ENCODE data around the gene IFITM2. TPM values are rescaled to one million over a fixed set of nuclear protein-coding genes. Genes with fewer than 3 reads are reported as not detected.

IFITM2 gene
- total RNA-seq, 3 donors from 2014 or later, result 197 to 257 (median 231) TPM

DNA sequence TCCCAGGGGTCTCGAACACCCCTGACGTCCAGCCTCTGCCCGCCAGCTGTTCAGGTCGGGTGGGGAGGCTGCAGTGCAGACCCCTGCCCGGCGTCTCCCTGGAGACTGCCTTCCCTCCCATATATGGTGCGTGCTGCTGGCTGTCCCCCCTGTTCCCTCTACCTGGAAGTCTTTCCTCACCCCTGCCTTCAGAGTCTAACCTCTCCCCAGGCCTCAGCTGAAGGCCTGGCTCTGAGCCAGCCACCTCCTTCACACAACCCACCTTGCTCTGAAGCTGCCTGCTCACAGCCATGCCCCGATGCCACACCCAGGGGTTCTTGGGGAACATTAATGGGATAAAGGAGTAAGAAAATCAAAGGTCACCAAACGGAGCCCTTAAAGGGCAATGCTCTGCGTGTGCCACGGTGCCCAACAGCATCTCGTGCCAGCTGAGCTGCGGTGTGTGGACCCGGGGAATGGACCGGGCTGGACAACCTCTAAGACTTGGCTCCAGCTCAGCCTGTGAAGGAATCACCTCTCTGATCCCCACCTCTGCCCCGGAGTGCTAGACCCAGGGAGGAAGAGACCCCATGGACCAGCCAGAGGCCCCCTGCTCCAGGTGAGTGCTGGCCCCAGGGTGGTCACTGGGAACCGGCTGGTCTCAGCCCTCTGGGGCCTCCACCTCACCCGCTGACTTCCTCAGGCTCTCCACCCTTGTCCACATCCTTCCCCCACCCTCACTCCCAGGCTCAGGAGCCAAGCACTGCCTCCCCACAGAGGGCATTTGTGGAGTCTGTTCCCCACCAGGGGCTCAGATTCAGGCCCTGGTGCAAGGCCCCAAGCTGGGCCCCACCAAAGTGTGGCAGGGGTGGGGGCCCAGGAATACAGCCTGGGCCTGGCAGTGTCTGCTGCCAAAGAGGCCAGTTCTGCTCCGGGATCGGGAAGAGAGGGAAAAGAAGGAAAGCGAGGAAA, 29.3 kb upstream of the IFITM2 start, which contains the start of gene NLRP6:
Gene NLRP6 (plus strand): TSS at position 407 of the 951 bp plus-strand sequence. CDS start 163 bp downstream, at position 570.
- H3K36me3 Mint-ChIP-seq (ENCODE audit: insufficient read depth), result no peaks in the 10 kb centered on the region
- H3K9me3 Mint-ChIP-seq, result peaks cover 12% of the 10 kb centered on the region
- ATAC-seq (no peak), DNase-seq (no peak)
- peak within 1 kb of the TSS; percentile 68 for H3K4me3 Mint-ChIP-seq
- H3K27me3 Mint-ChIP-seq (ENCODE audit: low read depth), result peaks cover 21% of the 10 kb centered on the region
- H3K4me1 Mint-ChIP-seq (ENCODE audit: low read depth), result peaks cover 40% of the 10 kb centered on the region

DNA sequence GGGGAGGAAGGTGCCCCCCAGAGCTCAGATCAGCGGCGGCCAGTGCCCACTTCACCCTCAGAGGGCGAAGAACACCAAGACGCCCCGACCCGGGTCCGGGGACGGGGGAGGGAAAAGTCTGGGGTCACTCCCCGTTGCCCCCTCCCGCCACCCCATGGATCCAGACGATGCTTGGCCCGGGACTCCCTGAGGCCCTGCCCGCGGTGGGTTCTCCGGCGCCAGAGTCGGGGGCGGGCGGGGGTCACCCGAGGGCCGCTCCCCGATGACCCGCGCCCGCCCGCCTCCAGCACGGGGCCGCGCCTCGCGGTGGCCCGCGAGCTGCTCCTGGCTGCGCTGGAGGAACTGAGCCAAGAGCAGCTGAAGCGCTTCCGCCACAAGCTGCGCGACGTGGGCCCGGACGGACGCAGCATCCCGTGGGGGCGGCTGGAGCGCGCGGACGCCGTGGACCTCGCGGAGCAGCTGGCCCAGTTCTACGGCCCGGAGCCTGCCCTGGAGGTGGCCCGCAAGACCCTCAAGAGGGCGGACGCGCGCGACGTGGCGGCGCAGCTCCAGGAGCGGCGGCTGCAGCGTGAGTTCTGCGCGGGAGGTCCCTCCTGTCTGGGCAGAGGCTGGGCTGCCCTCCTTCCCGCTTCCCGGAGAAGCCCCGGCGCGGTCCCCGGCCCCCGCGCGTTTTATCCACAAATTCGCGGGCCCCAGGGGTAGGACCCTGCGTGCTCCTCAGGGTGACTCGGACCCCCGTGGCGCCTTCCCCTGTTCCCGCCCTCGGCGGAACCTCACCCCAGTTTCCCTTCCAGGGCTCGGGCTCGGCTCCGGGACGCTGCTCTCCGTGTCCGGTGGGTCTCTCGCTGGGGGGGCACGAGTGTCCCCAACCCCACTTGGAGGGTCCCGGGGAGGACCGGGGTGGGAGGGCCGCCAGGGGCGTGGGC, 28.3 kb upstream of the IFITM2 start:
- Mint-ChIP-seq H3K27me3 (ENCODE audit: low read depth) (peaks cover 21% of the 10 kb centered on the region), H3K9me3 (peaks cover 12% of the 10 kb centered on the region), H3K36me3 (ENCODE audit: insufficient read depth) (no peaks in the 10 kb centered on the region), H3K4me3 (peak overlapping the region; percentile 68), H3K4me1 (ENCODE audit: low read depth) (peaks cover 45% of the 10 kb centered on the region)
- ATAC-seq (peak in 1 of 2 donors; percentile 8), DNase-seq (no peak)

GRCh38 chr11:279966-280705, 27.5 kb upstream of the IFITM2 start:
- DNase-seq, result no peak
- peaks cover 45% of the 10 kb centered on the region for H3K4me1 Mint-ChIP-seq (ENCODE audit: low read depth)

GRCh38 chr11:280706-281485, 26.7 kb upstream of the IFITM2 start:
- Mint-ChIP-seq H3K4me3 (peak overlapping the region; percentile 73), H3K27me3 (ENCODE audit: low read depth) (peaks cover 21% of the 10 kb centered on the region), H3K4me1 (ENCODE audit: low read depth) (peaks cover 47% of the 10 kb centered on the region), H3K36me3 (ENCODE audit: insufficient read depth) (no peaks in the 10 kb centered on the region), H3K9me3 (peaks cover 12% of the 10 kb centered on the region)
- ATAC-seq (peak; percentile 20 to 34), DNase-seq (no peak)

More at GRCh38 chr11:279966-280705, 27.5 kb upstream of the IFITM2 start:
- Mint-ChIP-seq H3K4me3 (peak overlapping the region; percentile 68), H3K9me3 (peaks cover 12% of the 10 kb centered on the region), H3K36me3 (ENCODE audit: insufficient read depth) (no peaks in the 10 kb centered on the region), H3K27me3 (ENCODE audit: low read depth) (peaks cover 21% of the 10 kb centered on the region)
- peak; percentile 60 to 65 for ATAC-seq

DNA sequence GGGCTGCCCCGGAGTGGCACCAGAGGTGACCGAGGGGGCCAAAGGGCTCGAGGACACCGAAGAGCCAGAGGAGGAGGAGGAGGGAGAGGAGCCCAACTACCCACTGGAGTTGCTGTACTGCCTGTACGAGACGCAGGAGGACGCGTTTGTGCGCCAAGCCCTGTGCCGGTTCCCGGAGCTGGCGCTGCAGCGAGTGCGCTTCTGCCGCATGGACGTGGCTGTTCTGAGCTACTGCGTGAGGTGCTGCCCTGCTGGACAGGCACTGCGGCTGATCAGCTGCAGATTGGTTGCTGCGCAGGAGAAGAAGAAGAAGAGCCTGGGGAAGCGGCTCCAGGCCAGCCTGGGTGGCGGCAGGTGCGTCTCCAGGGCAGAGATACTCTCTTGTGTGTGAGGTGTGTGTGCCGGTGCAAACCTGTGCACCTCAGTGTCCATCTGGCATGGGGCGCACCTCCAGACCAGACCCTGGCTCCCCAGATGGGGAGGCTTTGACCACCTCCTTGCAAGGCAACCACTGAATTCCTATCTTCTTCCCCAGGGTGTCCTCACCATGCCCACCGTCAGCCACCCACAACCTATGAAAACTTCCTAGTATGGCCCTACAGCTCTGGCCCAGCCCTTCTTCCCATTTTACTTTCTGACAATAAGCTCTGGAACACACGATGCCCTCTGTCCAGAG, 26.0 kb upstream of the IFITM2 start:
- peak; percentile 5 to 8 for ATAC-seq

GRCh38 chr11:282171-282570, 25.4 kb upstream of the IFITM2 start:
- ATAC-seq (no peak), DNase-seq (no peak)
- H3K4me3 Mint-ChIP-seq, result peak overlapping the region; percentile 29
- peaks cover 54% of the 10 kb centered on the region for H3K4me1 Mint-ChIP-seq (ENCODE audit: low read depth)
- H3K27me3 Mint-ChIP-seq (ENCODE audit: low read depth), result peaks cover 21% of the 10 kb centered on the region
- peaks cover 2% of the 10 kb centered on the region for H3K9me3 Mint-ChIP-seq
- no peaks in the 10 kb centered on the region for H3K36me3 Mint-ChIP-seq (ENCODE audit: insufficient read depth)

More for the DNA sequence above, 26.0 kb upstream of the IFITM2 start:
- H3K36me3 Mint-ChIP-seq (ENCODE audit: insufficient read depth), result no peaks in the 10 kb centered on the region
- H3K27me3 Mint-ChIP-seq (ENCODE audit: low read depth), result peaks cover 21% of the 10 kb centered on the region
- peak overlapping the region; percentile 73 for H3K4me3 Mint-ChIP-seq
- H3K4me1 Mint-ChIP-seq (ENCODE audit: low read depth), result peaks cover 51% of the 10 kb centered on the region
- DNase-seq, result no peak
- peaks cover 6% of the 10 kb centered on the region for H3K9me3 Mint-ChIP-seq

DNA sequence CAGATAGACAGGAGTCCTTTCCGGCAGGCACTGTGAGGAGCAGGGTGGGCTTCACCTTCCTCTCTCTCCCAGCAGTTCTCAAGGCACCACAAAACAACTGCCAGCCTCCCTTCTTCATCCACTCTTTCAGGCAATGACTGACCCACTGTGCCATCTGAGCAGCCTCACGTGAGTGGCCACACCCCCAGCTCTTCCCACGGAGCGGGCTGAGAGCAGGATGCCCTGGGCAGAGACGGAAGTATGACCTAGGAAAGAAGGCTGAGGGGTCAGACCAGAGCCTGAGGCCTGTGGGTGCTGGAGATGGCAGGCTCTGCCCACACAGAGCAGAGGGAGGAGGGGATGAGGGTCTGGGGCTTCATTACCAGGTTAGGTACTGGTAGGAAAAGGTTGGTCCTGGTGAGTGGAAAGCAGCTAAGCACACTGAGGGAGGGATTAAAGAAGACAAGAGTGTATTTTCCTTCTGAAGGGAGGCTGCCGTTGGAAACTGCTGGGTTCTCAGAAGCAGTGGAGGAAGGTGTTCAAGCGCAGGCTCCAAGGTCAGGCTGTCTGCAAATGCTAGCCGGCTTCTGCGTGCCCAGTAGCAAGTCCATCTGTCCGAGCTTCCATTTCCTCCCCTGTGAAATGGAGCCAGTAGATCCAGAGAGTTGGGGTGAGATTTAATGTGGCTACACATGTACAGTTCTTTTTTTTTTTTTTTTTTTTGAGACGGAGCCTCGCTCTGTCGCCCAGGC, 24.8 kb upstream of the IFITM2 start:
- Mint-ChIP-seq H3K4me1 (ENCODE audit: low read depth) (peaks cover 53% of the 10 kb centered on the region), H3K27me3 (ENCODE audit: low read depth) (peaks cover 21% of the 10 kb centered on the region), H3K9me3 (no peaks in the 10 kb centered on the region), H3K4me3 (peak overlapping the region; percentile 29), H3K36me3 (ENCODE audit: insufficient read depth) (no peaks in the 10 kb centered on the region)
- ATAC-seq (no peak), DNase-seq (no peak)

DNA sequence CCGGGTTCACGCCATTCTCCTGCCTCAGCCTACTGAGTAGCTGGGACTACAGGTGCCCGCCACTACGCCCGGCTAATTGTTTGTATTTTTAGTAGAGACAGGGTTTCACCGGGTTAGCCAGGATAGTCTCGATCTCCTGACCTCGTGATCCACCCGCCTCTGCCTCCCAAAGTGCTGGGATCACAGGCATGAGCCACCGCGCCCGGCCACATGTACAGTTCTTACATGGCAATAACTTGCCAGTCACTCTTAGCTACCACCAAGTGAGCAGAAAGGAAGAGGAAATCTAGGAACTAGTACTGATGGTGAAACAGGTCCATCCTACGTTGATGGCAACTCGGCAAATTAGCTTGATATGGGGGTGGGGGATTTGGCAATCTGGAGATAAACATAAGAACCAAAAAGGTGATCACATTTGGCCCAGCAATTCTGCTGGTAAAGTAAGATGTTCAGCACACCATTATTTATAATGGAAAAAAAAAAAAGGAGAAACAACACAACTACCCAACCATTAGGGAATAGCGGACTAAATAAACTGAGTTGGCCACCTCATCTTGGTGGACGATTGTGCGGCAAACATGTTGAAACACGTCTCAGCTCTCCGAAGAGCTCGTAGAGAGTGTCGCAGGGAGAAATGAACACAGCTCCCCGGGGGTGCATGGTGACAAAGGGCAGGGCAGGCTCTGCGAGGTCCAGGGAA, 24.1 kb upstream of the IFITM2 start:
- no peaks in the 10 kb centered on the region for H3K36me3 Mint-ChIP-seq (ENCODE audit: insufficient read depth)
- H3K4me1 Mint-ChIP-seq (ENCODE audit: low read depth), result peaks cover 51% of the 10 kb centered on the region
- H3K27me3 Mint-ChIP-seq (ENCODE audit: low read depth), result peaks cover 21% of the 10 kb centered on the region
- no peaks in the 10 kb centered on the region for H3K9me3 Mint-ChIP-seq
- DNase-seq (no peak), ATAC-seq (no peak)
- no peak overlapping the region for H3K4me3 Mint-ChIP-seq

DNA sequence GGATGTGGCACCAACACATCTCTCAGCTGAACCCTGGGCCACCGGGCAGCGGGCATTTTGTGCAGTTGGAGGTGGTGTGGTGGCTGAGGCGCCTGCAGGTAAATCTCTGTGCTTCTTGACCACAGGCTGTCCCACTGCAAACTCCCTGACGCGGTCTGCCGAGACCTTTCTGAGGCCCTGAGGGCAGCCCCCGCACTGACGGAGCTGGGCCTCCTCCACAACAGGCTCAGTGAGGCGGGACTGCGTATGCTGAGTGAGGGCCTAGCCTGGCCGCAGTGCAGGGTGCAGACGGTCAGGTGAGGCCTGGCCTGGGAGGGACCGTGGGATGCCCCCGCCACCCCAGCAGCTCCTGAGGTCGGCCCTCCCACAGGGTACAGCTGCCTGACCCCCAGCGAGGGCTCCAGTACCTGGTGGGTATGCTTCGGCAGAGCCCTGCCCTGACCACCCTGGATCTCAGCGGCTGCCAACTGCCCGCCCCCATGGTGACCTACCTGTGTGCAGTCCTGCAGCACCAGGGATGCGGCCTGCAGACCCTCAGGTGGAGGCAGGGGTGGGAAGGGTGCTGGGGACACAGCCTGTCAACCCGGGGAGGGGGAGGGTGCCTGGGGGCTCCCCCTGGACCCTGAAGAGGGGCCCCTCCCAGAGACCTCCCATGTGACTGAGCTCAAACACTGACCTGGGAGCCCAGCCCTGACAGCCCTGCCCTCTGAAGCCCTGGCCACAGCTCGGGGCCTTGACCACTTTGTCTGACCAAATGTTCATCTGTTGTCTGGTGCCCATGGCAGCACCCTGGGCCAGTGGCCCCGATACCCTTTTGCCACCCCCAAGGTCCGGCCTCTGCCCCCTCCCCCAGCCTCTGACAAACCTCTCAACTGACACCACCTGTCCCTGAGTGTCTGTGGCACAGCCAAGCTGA, 23.3 kb upstream of the IFITM2 start:
- ATAC-seq (no peak), DNase-seq (no peak)
- Mint-ChIP-seq H3K27me3 (ENCODE audit: low read depth) (peaks cover 18% of the 10 kb centered on the region), H3K4me3 (no peak overlapping the region), H3K9me3 (no peaks in the 10 kb centered on the region), H3K36me3 (ENCODE audit: insufficient read depth) (no peaks in the 10 kb centered on the region), H3K4me1 (ENCODE audit: low read depth) (peaks cover 48% of the 10 kb centered on the region)

DNA sequence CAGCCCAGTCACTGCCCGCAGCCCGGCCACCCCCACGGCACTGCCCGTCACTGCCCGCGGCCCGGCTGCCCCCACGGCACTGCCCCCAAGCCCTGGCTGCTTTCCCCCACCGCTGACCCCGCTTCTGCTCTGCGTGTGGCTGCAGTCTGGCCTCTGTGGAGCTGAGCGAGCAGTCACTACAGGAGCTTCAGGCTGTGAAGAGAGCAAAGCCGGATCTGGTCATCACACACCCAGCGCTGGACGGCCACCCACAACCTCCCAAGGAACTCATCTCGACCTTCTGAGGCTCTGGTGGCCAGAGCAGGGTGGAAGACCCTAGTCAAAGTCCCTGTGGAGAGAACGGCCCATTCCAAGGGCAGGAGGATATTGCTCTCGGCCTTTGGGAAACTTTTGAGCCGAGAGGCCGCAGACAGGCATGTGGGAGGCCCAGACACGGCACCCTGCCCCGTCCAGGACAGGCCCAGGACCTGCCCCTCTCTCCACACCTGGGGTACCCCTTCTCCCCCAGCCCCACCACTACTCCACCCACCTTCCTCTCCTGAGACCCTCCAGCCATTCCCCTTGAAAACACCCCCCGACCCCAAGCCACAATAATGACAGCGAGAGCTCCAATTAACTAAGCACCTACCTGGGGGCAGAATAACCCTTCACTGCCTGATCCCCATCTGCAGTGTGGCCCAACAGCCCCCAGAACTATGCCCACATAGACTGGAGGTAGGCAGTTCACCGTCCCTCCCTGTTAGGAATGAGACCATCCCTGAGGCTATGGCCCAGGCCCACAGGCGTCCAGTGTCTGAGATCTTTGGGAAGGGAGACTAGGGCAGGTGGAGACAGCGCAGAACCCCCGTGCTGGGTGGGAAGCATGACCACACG, 22.4 kb upstream of the IFITM2 start:
- H3K4me1 Mint-ChIP-seq (ENCODE audit: low read depth), result peaks cover 53% of the 10 kb centered on the region
- DNase-seq, result no peak
- H3K27me3 Mint-ChIP-seq (ENCODE audit: low read depth), result peaks cover 16% of the 10 kb centered on the region
- H3K36me3 Mint-ChIP-seq (ENCODE audit: insufficient read depth), result no peaks in the 10 kb centered on the region
- H3K4me3 Mint-ChIP-seq, result no peak overlapping the region
- H3K9me3 Mint-ChIP-seq, result no peaks in the 10 kb centered on the region
- no peak for ATAC-seq

Data from activated T-cell treated with anti-CD3 and anti-CD28 coated beads, Interleukin-2, amount 50 U/mL, for 4 hours (primary cell).